Forelimb muscle (tissue), 1 donor: ENCODE data around the gene BTN3A1. TPM values are rescaled to one million over a fixed set of nuclear protein-coding genes. Genes with fewer than 3 reads are reported as not detected.
A peak's percentile ranks its signal among the peaks of the same experiment; 100 is the strongest.
"Not testable (repeated sequence)": the region's sequence is repeated elsewhere in the genome, so short reads cannot be mapped to it uniquely, and the experiment has no call there.

Experiments
- DNase-seq: peaks from one replicate; pipeline ENCODE4 v3.0.0-alpha.2; 2013; ENCODE audit warnings: low read depth
- polyA plus RNA-seq: library from polyadenylated mRNA; unstranded; fragments of 120-200 nt; gene quantifications from one replicate; pipeline ENCODE4 v1.2.1, GENCODE V29; 2013; ENCODE audit not compliant: insufficient read length

The BTN3A1 gene
- polyA plus RNA-seq, result 20.7 TPM

DNA sequence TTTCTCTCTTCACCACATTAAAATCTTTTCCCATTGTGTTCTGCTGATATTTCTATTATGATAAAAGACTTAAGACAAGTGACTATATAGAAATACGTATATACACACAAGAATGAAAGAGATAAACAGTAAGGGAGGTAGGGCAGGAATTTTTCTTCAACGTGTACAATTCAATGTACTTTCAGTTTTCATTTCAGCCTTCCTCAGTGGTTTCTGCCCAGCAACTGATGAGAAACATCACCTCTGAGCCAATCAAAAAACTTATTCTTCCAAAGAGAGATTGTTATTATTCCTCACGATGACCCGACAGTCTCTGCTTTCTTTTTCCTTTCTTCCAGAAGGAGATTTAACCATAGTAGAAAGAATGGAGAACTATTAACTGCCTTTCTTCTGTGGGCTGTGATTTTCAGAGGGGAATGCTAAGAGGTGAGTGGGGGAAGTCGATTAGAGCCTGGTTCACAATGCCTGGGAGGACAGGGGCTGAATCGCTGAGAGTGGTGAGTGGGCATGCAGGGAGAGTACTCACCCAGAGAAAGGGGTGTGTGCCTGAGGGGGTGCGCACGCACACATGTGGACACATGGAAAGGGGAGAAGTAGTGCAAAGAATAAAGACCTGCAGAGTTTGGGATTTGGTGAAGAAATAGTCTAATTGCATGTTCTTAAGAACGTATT lies at the start of gene BTN3A1:
BTN3A1 (plus strand) TSS at position 289 of the 672 bp plus-strand sequence. CDS start 3,289 bp downstream, outside the sequence.
- DNase-seq, result peak; percentile 80

DNA sequence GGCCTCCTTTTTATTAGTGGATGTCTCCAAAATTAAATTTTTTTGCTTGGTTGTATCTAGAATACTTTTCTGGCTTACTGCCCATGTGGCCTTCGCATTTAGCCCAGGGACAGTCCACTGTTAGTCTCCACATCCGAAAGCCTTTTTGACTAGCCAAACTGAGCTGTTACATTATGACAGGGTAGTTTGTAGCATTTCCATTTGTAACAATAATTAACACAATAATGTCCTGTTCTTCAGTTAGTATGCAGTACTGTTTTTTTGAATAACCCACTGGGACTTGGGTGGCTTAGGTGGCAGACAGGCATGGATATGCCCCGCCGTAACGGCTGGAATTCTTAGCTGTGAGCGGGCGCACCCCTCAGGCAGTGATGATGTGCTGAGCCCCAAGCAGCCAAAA lies 49.8 kb upstream of the BTN3A1 start:
- no peak for DNase-seq

DNA sequence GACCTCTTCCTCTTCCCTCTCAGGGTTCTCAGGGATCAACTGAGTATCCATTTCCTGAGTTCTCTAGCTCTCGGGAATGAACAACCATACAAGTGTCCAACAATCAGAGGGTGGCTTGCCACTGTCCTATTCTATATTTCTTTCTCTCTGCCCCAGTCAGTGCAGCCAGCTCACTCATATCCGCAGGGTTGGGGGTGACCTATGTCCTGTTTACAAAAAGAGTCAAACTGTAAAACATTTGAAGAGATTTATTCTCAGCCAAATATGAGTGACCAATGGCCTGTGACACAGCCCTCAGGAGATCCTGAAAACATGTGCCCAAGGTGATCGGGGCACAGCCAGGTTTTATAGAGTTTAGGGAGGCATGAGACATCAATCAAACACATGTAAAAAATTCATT lies 47.9 kb upstream of the BTN3A1 start:
- no peak for DNase-seq

DNA sequence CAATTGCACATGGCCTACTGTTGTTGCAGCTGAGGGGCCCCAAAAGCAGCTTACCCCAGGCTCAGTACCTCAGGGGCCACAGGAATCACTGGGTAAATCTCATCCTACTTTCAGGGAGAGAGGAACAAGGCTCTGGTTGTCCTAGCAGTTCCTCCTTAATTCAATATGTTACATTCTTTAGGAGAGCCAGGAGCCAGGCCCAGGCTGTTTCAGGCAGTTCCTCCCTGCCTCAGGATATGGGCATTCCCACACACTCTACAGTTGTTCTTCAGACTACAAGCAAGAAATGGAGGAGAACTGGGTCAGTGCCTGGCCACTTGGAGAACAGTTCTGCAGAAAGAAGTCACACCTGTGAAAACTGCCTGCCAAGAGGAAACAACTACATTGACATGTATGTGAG lies 46.7 kb upstream of the BTN3A1 start:
- no peak for DNase-seq

DNA sequence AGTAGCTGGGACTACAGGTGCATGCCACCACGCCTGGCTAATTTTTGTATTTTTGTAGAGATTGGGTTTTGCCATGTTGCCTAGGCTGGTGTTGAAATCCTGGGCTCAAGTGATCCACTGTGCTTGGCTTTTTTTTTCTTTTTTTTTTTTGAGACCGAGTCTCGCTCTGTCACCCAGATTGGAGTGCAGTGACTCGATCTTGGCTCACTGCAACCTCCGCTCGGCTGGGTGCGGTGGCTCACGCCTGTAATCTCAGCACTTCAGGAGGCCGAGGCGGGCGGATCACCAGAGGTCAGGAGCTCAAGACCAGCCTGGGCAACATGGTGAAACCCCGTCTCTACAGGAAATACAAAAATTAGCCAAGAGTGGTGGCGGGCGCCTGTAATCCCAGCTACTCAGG lies 44.5 kb upstream of the BTN3A1 start:
- DNase-seq, result not testable (repeated sequence)

DNA sequence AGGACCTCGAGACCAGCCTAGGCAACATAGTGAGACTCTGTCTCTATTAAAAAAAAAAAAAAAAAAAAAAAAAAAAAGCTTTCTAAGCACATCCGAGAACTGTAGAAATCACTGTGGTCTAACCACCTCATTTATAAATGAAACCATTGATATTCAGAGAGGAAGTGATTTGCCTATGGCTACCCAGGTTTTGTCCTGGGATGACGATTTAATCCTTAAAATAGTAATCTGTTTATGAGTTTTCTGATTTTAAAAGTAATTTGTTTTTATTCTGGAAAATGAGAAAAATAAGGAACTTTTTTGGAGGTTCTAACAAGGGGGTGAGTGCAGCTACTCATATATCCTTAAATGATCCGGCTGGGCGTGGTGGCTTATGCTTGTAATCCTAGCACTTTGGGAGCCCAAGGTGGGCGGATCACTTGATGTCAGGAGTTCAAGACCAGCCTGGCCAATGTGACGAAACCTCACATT lies 43.5 kb upstream of the BTN3A1 start:
- no peak for DNase-seq

DNA sequence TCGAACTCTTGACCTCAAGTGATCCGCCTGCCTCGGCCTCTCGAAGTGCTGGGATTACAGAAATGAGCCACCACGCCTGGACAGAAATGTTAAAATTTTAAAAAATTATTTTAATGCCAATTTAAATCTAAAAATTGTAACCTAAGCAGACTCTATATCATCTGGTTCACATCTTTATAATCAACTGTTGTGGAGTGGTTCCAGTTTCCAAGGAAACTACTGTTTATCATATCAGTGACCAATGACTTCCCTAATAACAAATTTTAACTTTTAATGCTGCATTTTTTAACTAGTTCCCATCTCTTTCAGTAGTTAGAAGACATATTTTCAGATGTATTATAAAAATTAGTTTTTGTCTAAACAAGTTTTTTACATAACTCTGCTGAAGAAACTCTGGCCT lies 42.3 kb upstream of the BTN3A1 start:
- DNase-seq, result peak; percentile 50

DNA sequence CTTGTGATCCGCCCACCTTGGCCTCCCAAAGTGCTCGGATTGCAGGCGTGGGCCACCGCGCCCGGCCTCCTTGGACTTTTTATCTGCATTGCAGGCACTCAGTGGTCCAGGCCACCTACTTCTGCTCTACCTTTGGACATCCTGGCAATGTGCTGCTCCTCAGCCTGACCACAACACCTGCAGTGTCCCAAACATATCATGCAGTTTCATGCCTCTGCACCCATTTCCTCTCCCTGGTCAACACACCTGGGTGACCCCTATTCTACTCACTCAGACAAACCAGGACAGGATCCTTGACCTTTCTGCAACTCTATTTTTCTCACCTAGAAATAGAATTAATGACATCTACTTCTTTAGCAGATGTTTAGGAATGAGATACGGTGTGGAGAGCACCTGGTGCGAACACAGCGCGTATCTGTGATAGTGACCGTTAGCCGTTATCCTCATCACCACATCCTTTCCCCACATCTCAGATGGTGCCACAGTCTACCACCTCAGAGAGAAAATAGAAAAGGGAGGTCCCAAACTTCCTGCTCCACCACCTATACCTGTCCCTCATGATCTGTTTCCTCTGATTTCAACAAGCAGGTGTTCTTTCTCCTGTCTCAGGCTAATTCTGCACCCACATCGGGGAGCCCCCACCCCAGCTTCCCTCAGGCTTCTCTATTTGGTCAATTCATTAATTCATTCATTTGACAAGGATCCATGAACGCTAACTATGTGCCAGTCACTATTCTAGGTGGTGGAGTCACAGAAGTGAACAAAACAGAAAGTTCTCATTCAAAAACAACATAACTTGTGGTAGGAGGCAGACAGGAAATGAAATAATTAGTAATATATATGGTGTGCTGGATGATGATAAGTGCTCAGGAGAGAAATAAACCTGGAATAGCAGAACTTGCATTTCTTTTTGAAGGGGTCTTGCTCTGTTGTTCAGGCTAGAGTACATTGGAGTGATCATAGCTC lies 41.3 kb upstream of the BTN3A1 start:
- no peak for DNase-seq

DNA sequence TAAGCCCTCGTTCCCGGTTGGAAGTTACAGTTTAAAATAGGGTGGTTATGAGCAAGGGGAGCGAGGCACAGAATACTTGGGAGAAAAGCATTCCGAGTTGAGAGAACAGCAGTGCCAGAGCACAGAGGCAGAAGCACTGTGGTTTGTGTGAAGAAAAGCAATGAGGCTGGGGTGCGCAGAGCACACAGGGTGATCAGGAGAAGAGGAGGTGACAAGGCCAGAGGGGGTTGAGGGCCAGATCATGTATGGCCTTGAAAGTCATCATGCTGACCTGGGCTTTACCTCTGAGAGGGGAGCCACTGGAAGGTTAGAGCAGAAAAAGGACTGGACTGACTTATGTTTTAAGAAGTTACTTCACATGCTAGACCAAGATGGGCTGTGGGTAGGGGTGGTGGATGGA lies 40.5 kb upstream of the BTN3A1 start:
- DNase-seq, result no peak

DNA sequence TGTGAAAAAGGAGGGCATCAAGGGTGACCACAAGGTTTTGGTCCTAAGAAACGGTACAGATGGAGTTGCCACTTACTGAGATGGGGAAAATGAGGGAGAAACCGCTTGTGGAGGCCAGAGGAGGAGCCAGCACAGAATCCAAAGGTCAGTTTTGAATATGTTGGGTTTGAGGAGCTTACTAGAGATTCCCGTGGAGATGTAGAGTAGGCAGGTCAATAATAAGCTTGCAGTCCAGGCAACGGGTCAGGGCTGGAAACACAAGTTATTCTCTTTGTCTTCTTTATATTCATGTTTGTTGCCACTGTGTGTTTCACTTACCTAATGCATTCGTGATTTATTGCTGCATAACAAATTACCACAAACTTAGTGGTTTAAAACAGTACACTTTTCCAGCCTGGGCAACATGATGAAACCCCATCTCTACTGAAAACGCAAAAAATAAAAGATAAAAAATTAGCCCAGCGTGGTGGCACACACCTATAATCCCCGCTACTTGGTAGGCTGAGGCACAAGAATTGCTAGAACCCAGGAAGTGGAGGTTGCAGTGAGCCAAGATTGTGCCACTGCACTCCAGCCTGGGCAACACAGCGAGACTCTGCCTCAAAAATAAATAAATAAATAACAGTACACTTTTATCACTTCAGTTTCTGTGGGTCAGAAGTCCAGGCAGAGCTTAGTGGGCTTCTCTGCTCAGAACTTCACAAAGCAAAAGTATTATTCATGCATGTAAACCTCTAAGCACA lies 39.8 kb upstream of the BTN3A1 start:
- DNase-seq, result no peak

DNA sequence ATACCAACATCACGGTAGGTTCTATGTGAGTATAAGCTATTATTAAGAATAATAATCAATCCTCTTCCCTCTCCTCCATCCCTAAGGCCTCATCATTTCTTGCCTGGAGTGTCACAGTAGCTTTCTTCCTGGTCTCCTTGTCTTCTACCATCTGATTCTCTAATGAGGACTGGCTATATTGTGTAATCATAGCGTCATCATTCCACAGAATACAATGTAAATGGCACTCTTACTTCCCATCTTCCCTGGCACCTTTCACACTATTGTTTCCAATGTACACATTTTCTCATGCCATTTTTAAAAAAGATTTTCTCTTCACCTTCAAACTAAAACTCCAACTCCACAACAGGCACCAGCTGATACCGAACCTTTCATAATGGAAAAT lies 39.2 kb upstream of the BTN3A1 start:
- no peak for DNase-seq

DNA sequence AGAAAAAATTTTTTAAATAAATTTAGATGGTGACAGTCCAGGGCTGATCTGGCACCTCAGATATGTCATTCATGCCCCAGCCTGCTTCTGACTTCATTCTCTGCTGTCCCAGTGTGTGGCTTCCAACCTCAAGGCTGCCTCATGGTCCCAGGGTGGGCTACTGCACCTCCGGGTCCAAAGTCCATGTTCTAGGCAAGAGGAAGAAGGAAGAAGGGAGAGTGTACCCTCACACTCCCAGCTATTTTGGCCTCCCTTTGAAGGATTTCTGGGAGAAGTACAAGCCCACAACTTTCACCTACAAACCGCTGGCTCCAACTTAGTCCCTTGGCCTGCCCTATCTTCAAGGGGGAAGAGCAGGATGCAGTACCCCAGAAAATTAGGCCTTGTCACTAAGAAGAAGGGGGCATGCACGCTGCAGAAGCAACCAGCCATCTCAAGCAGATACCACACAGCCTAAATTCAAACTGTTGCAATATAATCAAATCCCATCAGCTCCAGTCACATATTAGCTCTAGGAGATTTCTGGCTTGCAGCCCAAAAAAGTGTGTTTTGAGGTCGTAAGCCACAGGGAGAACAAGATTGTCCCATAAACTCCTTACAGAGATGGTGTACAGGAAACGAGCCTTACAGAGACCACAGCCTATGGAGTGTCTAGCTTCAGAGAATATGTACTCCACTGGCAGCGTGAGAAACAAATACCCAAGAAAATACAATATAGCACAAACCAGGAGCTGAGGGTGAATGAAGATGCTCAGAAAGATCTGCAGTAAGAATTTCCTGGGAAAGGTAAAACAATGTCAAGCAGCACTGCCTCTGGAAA lies 38.0 kb upstream of the BTN3A1 start:
- no peak for DNase-seq

DNA sequence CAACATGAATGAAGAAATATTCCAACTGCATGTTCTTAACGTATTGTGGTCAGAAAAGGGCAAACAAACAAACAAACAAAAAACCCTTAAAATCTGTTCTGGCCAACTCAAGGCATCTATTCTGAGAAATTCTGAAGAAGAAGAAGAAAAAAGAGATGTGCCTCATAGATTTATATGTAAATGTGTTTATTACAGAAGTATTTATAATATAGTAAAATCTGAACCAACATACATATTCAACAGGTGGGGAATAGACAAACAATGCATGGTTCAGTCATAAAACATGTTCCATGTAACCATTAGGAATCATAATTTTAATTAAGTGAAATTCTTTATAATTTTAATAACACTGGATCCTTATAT lies 36.5 kb upstream of the BTN3A1 start:
- DNase-seq, result no peak

DNA sequence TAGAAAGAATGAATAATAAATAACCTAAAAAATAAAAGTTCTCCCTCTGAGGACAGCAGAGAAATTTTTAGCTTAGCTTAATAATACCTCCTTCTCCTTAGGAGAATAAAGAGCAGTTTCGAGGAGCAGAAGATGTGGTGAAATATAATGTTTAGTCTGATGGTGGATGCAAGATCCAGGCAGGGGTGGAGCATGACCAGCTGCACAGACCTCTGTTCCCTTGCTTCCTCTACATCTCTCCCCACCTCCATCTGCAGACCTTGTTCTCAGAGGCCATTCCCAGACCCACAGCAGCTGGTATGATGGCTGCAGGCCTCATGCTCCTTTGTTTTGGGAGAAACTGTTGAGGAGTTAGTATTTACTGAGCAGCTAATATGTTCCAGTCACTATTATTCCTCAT lies 35.6 kb upstream of the BTN3A1 start:
- DNase-seq, result no peak

DNA sequence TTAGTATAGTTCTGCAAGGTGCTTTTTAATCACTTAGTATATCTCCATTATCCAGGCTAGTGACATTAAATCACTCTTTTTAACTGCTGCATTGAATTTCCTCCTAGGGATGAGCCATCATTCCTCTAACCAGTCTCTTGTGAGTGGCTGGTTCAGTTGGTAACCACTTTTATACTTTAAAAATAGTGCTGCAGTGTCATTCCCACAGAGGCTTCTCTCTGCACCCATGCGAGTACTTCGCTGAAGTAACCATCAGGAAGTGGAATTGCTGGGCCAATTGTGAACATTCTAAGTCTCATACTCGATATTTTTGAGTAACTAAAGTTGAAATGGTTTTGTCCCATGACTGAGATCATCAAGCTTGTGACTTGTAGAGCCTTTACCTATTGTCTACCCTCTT lies 35.0 kb upstream of the BTN3A1 start:
- no peak for DNase-seq

DNA sequence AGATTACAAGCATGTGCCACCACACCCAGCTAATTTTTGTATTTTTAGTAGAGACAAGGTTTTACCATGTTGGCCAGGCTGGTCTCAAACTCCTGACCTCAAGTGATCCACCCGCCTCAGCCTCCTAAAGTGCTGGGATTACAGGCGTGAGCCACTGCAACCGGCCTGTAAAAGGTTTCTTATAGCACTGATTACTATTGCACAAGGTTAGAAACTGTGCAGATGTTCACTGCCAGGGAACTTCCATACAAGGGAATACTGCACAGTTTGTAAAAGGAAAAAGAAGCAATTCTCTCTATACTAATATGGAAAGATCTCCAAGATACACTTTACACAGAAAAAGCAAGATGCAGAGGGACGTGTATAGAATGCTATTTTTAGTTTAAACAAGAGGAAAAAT lies 30.3 kb upstream of the BTN3A1 start:
- DNase-seq, result not testable (repeated sequence)

DNA sequence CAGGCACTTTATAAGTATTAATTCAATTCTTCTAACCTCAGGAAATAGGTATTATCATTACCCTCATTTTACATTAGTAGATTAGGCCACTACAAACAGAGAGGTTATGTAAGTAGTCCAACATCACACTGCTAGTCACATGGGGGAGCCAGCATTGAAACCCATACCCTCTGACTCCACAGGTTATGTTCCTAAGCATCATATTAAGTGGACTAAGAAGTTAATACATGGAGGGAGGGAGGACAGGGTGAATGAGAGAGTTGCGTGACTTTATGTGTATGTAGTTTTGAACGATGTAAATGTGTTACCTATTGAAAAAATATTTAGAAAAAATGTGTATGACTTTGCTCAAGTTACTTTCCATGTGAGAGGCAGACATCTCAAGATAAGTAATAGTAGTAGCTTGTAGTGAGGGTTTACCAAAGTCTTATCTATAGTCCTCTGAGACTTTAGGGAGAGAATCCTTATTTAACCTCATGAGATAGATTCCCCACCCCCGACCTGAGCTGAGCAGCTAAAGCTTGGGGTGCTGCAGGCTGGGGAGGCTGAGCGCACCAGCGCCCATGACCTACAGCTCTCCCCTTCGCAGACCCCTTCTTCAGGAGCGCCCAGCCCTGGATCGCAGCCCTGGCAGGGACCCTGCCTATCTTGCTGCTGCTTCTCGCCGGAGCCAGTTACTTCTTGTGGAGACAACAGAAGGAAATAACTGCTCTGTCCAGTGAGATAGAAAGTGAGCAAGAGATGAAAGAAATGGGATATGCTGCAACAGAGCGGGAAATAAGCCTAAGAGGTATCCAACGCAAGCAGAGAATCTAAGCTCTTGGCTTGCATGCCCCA lies 29.5 kb upstream of the BTN3A1 start:
- no peak for DNase-seq

DNA sequence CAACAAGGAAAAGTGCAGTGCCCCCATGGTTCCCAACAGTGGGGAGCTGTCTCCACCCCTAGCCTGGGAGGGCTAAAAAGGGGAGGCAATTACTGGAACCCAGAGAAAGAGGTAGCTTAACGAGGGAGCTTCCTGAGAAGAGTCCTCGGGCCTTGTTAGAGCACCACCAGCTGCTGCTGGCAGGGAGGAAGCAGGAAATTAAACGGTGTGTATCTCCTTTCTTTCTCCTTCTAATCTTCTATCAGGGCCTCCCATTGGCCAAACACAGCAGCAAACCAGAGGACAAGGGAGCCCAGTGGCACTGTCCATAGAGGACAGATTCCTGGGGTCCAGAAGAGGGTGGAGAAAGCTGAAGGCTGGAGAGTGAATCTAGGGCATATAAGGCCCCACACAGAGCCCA lies 26.8 kb upstream of the BTN3A1 start:
- DNase-seq, result no peak

DNA sequence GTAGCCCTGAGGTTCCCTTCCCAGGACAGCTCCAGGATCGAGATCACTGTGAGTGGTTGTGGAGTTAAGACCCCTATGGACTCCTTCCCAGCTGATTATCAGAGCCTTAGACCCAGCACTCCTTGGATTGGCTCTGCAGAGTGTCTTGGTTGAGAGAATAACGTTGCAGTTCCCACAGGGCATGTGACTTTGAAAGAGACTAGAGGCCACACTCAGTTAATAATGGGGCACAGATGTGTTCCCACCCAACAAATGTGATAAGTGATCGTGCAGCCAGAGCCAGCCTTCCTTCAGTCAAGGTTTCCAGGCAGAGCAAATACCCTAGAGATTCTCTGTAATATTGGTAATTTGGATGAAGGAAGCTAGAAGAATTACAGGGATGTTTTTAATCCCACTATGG lies 24.4 kb upstream of the BTN3A1 start:
- no peak for DNase-seq

DNA sequence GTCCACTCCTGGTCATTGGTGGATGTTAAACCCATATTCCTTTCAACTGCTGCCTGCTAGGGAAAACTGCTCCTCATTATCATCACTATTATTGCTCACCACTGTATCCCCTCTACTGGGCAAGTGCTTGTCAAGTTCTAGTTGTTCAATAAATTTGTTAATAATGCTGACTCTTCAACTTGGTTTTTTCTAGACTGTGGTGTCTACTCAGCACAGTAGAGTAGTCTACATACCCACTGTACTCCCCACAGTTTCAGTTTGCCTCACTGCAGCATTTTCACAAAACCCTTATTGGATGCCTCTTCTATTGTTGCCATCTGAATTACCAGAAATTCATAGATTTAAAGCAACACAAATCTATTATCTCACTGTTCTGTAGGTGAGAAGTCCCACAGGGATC lies 23.9 kb upstream of the BTN3A1 start:
- DNase-seq, result not testable (repeated sequence)
